ENCODE data around the gene SCN7A.

Gene SCN7A

DNA sequence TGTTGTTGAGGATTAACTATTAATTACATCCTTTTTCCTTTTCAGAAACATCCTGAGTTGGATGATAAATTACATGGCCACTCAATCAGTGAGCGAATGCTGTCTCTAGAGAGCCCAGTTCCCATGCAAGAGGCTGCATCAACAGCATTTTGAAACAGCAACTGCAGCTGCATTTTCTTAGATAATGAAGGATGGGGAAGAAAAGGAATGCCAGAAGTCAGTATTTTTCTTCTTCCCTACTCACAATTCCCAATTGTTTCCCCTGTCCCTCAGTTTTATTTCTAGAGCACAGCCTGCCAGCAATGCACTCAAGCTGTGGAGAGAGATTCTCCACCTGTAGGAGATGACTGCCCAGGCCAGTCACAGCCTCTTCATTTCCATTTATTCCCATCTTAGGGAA is 6.9 kb downstream of the SCN7A start:
- Histone ChIP-seq H4K91ac (ENCODE audit: low read depth, low read length, poor library complexity) (no peak overlapping the region), H2AFZ (ENCODE audit: low read length) (no peak overlapping the region), H3K18ac (ENCODE audit: low read length) (no peak overlapping the region), H3K14ac (ENCODE audit: low read length) (no peak overlapping the region), H3K4me3 (ENCODE audit: low read length in 2 of 2) (no peak overlapping the region), H3K4ac (ENCODE audit: low read length) (no peak overlapping the region), H3K9me3 (replicated peaks in 1 of 2; ENCODE audit: control insufficient read depth in 2 of 2, insufficient read depth in 1 of 2, low read depth in 1 of 2, low read length in 2 of 2) (no peaks in the 10 kb centered on the region), H2BK12ac (ENCODE audit: low read length) (no peak overlapping the region), H4K8ac (ENCODE audit: low read depth, low read length) (no peak overlapping the region), H3K9ac (ENCODE audit: low read depth, low read length, poor library complexity) (no peak overlapping the region), H2BK5ac (ENCODE audit: low read length) (no peak overlapping the region), H3K79me1 (ENCODE audit: low read depth, low read length) (no peaks in the 10 kb centered on the region), H2BK120ac (ENCODE audit: low read depth, low read length) (no peak overlapping the region), H3K23ac (ENCODE audit: low read depth, low read length, poor library complexity) (no peak overlapping the region), H2BK15ac (ENCODE audit: low read length) (no peak overlapping the region), H3K36me3 (replicated peaks in 1 of 2; ENCODE audit: control insufficient read depth in 2 of 2, insufficient read depth in 2 of 2, low read length in 2 of 2) (no peaks in the 10 kb centered on the region), H3K27me3 (ENCODE audit: control insufficient read depth in 3 of 3, insufficient read depth in 3 of 3, low read depth in 1 of 3, low read length in 3 of 3) (no peaks in the 10 kb centered on the region), H2AK5ac (ENCODE audit: low read depth, low read length) (no peak overlapping the region), H3K4me2 (ENCODE audit: insufficient read depth, low read length, poor library complexity, severe bottlenecking) (no peak overlapping the region), H3K27ac (replicated peaks; ENCODE audit: low read length) (no peak overlapping the region), H3K4me1 (ENCODE audit: control insufficient read depth in 2 of 2, insufficient read depth in 1 of 2, low read depth in 1 of 2, low read length in 2 of 2) (no peaks in the 10 kb centered on the region)
- WGBS, 2 donors (ENCODE audit: extremely low coverage in 2 of 2, insufficient read length in 2 of 2, insufficient replicate concordance in 1 of 2): no CpG with 5 or more reads among the region's 1 CpG
- DNase-seq (ENCODE audit: low spot score): no peak

DNA sequence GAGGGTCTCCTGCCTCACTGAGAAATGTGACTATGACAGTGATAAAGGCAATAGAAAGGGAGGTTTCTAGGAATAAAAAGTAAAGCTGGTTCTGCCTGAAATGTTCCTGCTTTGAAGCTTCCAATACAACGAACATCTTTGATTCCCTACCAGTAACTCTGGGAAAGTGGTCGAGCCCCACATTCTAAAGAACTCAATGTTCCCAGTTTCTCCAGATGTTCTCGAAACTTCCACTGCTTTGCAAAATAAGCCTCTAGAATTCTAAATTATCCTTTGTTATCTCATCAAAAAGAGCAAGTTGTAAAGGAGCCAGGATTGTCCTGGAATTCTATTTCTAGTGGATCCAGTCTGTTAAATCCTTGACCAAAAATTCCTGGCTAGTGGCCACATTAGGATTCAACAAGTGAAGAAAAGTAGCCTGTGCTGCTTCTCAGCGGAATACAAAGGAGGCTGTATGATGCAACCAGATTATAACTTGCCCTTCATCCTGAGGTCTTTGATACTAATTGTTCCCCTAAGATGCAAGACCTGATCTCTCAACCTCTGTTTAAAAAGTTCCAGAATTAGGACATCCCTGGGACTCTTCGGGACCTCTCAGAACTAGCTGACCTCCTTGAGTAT is 8.4 kb downstream of the SCN7A start:
- no peak overlapping the region for H2BK15ac ChIP-seq (ENCODE audit: low read length)
- H4K91ac ChIP-seq (ENCODE audit: low read depth, low read length, poor library complexity): no peak overlapping the region
- no peak for DNase-seq (ENCODE audit: low spot score)
- no peak overlapping the region for H3K18ac ChIP-seq (ENCODE audit: low read length)
- no peak overlapping the region for H2BK120ac ChIP-seq (ENCODE audit: low read depth, low read length)
- H2AFZ ChIP-seq (ENCODE audit: low read length): no peak overlapping the region
- H2BK12ac ChIP-seq (ENCODE audit: low read length): no peak overlapping the region
- no peak overlapping the region for H3K4me3 ChIP-seq (ENCODE audit: low read length in 2 of 2)
- H3K27me3 ChIP-seq (ENCODE audit: control insufficient read depth in 3 of 3, insufficient read depth in 3 of 3, low read depth in 1 of 3, low read length in 3 of 3): no peaks in the 10 kb centered on the region
- H3K23ac ChIP-seq (ENCODE audit: low read depth, low read length, poor library complexity): no peak overlapping the region
- no peak overlapping the region for H4K8ac ChIP-seq (ENCODE audit: low read depth, low read length)
- no peak overlapping the region for H3K14ac ChIP-seq (ENCODE audit: low read length)
- no peak overlapping the region for H3K9ac ChIP-seq (ENCODE audit: low read depth, low read length, poor library complexity)
- H3K79me1 ChIP-seq (ENCODE audit: low read depth, low read length): no peaks in the 10 kb centered on the region
- no peak overlapping the region for H2AK5ac ChIP-seq (ENCODE audit: low read depth, low read length)
- H3K9me3 ChIP-seq (replicated peaks in 1 of 2; ENCODE audit: control insufficient read depth in 2 of 2, insufficient read depth in 1 of 2, low read depth in 1 of 2, low read length in 2 of 2): no peaks in the 10 kb centered on the region
- no CpG with 5 or more reads among the region's 5 CpGs for WGBS, 2 donors (ENCODE audit: extremely low coverage in 2 of 2, insufficient read length in 2 of 2, insufficient replicate concordance in 1 of 2)
- H3K27ac ChIP-seq (replicated peaks; ENCODE audit: low read length): no peak overlapping the region
- H2BK5ac ChIP-seq (ENCODE audit: low read length): no peak overlapping the region
- no peak overlapping the region for H3K4me2 ChIP-seq (ENCODE audit: insufficient read depth, low read length, poor library complexity, severe bottlenecking)
- H3K36me3 ChIP-seq (replicated peaks in 1 of 2; ENCODE audit: control insufficient read depth in 2 of 2, insufficient read depth in 2 of 2, low read length in 2 of 2): no peaks in the 10 kb centered on the region
- no peaks in the 10 kb centered on the region for H3K4me1 ChIP-seq (ENCODE audit: control insufficient read depth in 2 of 2, insufficient read depth in 1 of 2, low read depth in 1 of 2, low read length in 2 of 2)
- H3K4ac ChIP-seq (ENCODE audit: low read length): no peak overlapping the region

DNA sequence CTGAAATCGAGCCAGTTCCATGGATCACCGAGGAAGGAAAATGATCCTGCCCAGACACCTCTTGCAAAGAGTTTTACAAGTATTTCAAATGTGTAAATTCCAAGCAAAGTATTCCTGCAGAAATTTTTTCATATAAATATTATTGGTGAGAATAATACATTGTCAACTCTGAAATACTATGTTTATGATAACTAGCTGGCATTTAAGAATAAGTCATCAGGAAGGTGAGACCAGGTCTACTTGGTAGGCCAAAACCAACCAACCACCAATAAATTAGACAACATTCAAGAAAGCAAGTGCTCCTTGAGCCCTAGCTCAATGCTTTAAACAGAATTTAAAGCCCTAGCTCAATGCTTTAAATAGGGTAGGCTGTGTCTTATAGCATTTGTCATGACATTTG is 21.7 kb downstream of the SCN7A start:
- no CpG with 5 or more reads among the region's 2 CpGs for WGBS, 2 donors (ENCODE audit: extremely low coverage in 2 of 2, insufficient read length in 2 of 2, insufficient replicate concordance in 1 of 2)
- Histone ChIP-seq H3K23ac (ENCODE audit: low read depth, low read length, poor library complexity) (no peak overlapping the region), H3K4me2 (ENCODE audit: insufficient read depth, low read length, poor library complexity, severe bottlenecking) (no peak overlapping the region), H2BK5ac (ENCODE audit: low read length) (no peak overlapping the region), H3K14ac (ENCODE audit: low read length) (no peak overlapping the region), H2BK12ac (ENCODE audit: low read length) (no peak overlapping the region), H3K79me1 (ENCODE audit: low read depth, low read length) (no peaks in the 10 kb centered on the region), H2BK120ac (ENCODE audit: low read depth, low read length) (no peak overlapping the region), H3K18ac (ENCODE audit: low read length) (no peak overlapping the region), H3K9ac (ENCODE audit: low read depth, low read length, poor library complexity) (no peak overlapping the region), H3K4ac (ENCODE audit: low read length) (no peak overlapping the region), H3K27ac (replicated peaks; ENCODE audit: low read length) (no peak overlapping the region), H4K8ac (ENCODE audit: low read depth, low read length) (no peak overlapping the region), H2AFZ (ENCODE audit: low read length) (no peak overlapping the region), H3K27me3 (ENCODE audit: control insufficient read depth in 3 of 3, insufficient read depth in 3 of 3, low read depth in 1 of 3, low read length in 3 of 3) (no peaks in the 10 kb centered on the region), H3K4me1 (ENCODE audit: control insufficient read depth in 2 of 2, insufficient read depth in 1 of 2, low read depth in 1 of 2, low read length in 2 of 2) (no peaks in the 10 kb centered on the region), H3K36me3 (replicated peaks in 1 of 2; ENCODE audit: control insufficient read depth in 2 of 2, insufficient read depth in 2 of 2, low read length in 2 of 2) (no peaks in the 10 kb centered on the region), H2AK5ac (ENCODE audit: low read depth, low read length) (no peak overlapping the region), H4K91ac (ENCODE audit: low read depth, low read length, poor library complexity) (no peak overlapping the region), H2BK15ac (ENCODE audit: low read length) (no peak overlapping the region), H3K9me3 (replicated peaks in 1 of 2; ENCODE audit: control insufficient read depth in 2 of 2, insufficient read depth in 1 of 2, low read depth in 1 of 2, low read length in 2 of 2) (no peaks in the 10 kb centered on the region), H3K4me3 (ENCODE audit: low read length in 2 of 2) (no peak overlapping the region)
- no peak for DNase-seq (ENCODE audit: low spot score)

GRCh38 chr2:166468124-166469024 is 25.7 kb downstream of the SCN7A start:
- H3K4me3 ChIP-seq (ENCODE audit: low read length in 2 of 2): no peak overlapping the region
- no peak for DNase-seq (ENCODE audit: low spot score)
- WGBS, 2 donors (ENCODE audit: extremely low coverage in 2 of 2, insufficient read length in 2 of 2, insufficient replicate concordance in 1 of 2): no CpG with 5 or more reads among the region's 5 CpGs

More at GRCh38 chr2:166468124-166469024, 25.7 kb downstream of the SCN7A start:
- H3K18ac ChIP-seq (ENCODE audit: low read length): no peak overlapping the region
- H4K91ac ChIP-seq (ENCODE audit: low read depth, low read length, poor library complexity): no peak overlapping the region
- H3K9me3 ChIP-seq (replicated peaks in 1 of 2; ENCODE audit: control insufficient read depth in 2 of 2, insufficient read depth in 1 of 2, low read depth in 1 of 2, low read length in 2 of 2): no peaks in the 10 kb centered on the region
- no peaks in the 10 kb centered on the region for H3K27me3 ChIP-seq (ENCODE audit: control insufficient read depth in 3 of 3, insufficient read depth in 3 of 3, low read depth in 1 of 3, low read length in 3 of 3)
- no peak overlapping the region for H3K14ac ChIP-seq (ENCODE audit: low read length)
- H2AFZ ChIP-seq (ENCODE audit: low read length): no peak overlapping the region
- H2BK120ac ChIP-seq (ENCODE audit: low read depth, low read length): no peak overlapping the region
- no peak overlapping the region for H2BK12ac ChIP-seq (ENCODE audit: low read length)
- H2BK5ac ChIP-seq (ENCODE audit: low read length): no peak overlapping the region
- H3K9ac ChIP-seq (ENCODE audit: low read depth, low read length, poor library complexity): no peak overlapping the region
- H3K4ac ChIP-seq (ENCODE audit: low read length): no peak overlapping the region
- no peaks in the 10 kb centered on the region for H3K36me3 ChIP-seq (replicated peaks in 1 of 2; ENCODE audit: control insufficient read depth in 2 of 2, insufficient read depth in 2 of 2, low read length in 2 of 2)
- no peak overlapping the region for H2BK15ac ChIP-seq (ENCODE audit: low read length)
- no peak overlapping the region for H3K23ac ChIP-seq (ENCODE audit: low read depth, low read length, poor library complexity)
- no peak overlapping the region for H4K8ac ChIP-seq (ENCODE audit: low read depth, low read length)
- no peak overlapping the region for H3K4me2 ChIP-seq (ENCODE audit: insufficient read depth, low read length, poor library complexity, severe bottlenecking)
- no peak overlapping the region for H3K27ac ChIP-seq (replicated peaks; ENCODE audit: low read length)
- H3K79me1 ChIP-seq (ENCODE audit: low read depth, low read length): no peaks in the 10 kb centered on the region
- no peaks in the 10 kb centered on the region for H3K4me1 ChIP-seq (ENCODE audit: control insufficient read depth in 2 of 2, insufficient read depth in 1 of 2, low read depth in 1 of 2, low read length in 2 of 2)
- no peak overlapping the region for H2AK5ac ChIP-seq (ENCODE audit: low read depth, low read length)
